CD4-positive, alpha-beta T cell treated with Interleukin-17A for 4 hours (primary cell): ENCODE data around the gene NKX1-1.
"Not testable (repeated sequence)": the region's sequence is repeated elsewhere in the genome, so short reads cannot be mapped to it uniquely, and the experiment has no call there.

Source experiments
- DNase-seq: peaks from one replicate; pipeline ENCODE4 v3.0.0-alpha.2; 2020; ENCODE audit warnings: mixed read lengths

NKX1-1 gene

GRCh38 chr4:1406394-1406980, at the start of gene NKX1-1:
Gene NKX1-1 (minus strand): TSS chr4:1406442. CDS start chr4:1406442, 0 bp downstream.
- no peak for DNase-seq

GRCh38 chr4:1453731-1454130, 47.5 kb upstream of the NKX1-1 start:
- no peak for DNase-seq

GRCh38 chr4:1452431-1453051, 46.3 kb upstream of the NKX1-1 start:
- no peak for DNase-seq

- no peak for DNase-seq
Measured at GRCh38 chr4:1451752-1452122, 45.5 kb upstream of the NKX1-1 start.

DNA sequence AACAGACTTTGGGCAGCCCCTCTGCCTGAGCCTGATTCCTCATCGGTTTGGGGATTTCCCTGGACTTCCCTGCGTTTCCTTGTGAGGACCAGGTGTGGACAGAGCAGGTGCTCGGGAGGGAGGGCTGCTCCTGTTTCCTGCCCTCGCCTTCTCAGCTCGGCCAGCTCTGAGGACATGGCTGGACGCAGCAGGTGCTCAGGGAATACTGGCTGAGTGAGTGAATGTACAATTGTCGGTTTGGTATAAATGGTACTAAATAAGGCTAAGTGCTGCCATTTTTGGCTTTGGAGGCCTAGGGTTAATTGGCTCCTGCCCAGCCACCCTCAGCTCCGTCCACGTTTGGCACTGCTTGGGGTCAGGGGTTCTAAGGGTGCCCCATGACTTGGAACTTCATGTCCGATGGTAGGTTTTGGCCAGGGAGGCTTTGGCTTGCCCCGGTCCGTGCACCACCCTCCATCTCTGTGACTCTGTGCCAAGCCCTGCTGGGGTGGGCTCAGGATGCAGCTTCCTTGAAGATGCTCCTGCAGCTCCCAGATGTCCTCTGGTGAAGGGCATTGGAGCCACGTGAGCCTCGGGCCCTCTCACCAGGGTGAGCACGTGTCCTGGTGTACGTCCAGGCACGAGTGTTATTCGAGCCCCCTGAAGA, 45.0 kb upstream of the NKX1-1 start:
- no peak for DNase-seq

- DNase-seq, result no peak
Measured at GRCh38 chr4:1449833-1450741, 43.8 kb upstream of the NKX1-1 start.

DNA sequence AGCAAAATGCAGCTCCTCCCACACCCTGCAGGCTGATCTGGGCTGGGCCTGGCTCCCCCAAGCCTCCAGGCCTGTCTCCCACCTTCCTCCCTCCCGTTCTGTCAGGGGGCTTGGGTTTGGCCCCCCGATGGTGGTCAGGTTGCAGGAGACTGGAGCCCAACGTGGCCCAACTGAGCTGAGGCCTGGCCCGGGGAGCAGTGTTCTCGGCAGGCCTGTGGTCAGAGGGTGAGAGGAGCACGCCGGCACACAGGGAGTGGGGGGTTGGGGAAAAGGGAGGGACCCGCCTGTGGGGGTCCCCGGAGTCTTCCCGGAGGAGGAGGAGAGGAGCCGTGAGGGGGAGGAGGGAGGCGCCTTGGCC, 43.2 kb upstream of the NKX1-1 start:
- DNase-seq, result no peak

DNA sequence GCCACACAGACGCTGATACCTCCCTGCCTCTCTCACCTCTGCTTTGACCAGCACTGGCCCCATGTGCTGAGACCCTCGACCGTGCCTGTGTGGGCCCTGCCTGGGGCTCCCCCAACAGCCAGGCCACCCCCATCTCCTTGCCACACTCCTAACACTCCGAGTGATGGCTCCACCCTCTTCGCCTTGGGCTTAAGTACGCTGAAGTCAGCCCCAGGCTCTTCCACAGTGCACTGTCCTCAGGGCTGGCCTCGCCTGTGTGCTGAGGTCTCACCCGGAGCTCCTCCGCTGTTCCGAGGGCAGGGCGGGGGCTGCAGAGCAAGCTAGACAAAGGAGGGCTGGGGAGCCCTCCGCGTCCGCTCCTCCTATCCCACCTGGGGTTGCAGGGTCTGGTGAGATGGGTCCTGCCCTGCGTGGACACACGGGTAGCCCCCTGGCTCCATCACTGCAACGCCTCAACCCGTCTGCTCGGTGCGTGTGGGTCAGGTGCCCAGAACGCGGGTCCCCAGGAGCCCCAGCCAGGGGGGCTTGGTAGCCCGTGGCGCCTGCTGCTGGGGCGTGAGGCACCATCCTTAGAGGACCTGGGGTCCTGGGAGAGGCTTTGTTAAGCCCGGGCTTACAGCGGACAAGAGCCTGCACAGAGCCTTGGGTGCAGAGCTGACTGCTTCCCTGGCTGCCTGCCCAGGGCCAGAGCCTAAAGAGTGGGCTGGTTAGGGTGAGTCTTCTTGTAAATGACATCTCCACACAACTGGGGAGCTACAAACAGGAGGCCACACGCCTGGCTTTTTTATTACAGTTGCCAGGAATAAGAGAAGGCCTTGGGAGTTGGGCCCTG, 42.6 kb upstream of the NKX1-1 start:
- DNase-seq, result no peak

GRCh38 chr4:1447676-1448588, 41.7 kb upstream of the NKX1-1 start:
- DNase-seq, result no peak

GRCh38 chr4:1446502-1447386, 40.5 kb upstream of the NKX1-1 start:
- no peak for DNase-seq

- no peak for DNase-seq
Measured at GRCh38 chr4:1445716-1446445, 39.6 kb upstream of the NKX1-1 start.

DNA sequence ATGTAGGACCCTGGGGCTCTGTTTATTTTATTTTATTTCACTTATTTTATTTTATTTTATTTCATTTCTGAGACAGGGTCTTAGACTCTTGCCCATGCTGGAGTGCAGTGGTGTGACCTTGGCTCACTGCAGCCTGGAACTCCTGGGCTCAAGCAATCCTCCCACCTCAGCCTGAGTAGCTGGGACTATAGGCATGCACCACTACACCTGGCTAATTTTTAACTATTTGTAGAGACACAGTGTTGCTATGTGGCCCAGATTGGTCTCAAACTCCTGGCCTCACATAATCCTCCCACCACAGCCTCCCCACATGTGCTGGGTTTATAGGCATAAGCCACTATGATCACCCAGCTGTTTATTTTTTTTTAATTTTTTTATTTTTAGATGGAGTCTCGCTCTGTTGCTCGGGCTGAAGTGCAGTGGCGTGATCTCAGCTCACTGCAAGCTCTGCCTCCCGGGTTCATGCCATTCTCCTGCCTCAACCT, 37.5 kb upstream of the NKX1-1 start:
- DNase-seq, result not testable (repeated sequence)

- no peak for DNase-seq
Measured at GRCh38 chr4:1427010-1427409, 20.8 kb upstream of the NKX1-1 start.

GRCh38 chr4:1421657-1422056, 15.4 kb upstream of the NKX1-1 start:
- DNase-seq, result no peak

DNA sequence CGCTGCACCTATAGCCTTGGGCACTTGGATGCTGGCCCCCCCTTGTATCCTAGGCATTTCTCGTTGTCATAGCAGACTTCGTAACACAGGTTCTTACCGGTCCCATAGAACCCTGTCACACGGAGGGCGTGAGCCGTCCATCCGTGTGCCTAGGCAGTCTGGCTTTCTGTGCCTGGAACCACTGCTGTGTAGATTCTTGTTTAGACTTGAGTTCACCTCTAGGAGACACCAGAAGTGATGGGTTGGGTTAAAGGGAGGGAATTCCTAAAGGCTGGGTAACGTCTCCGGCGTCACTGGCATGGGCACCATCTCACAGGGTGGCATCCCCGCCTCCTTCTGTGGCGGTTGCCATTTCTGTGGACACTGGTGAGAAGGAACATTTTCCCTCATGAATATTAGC, 13.5 kb upstream of the NKX1-1 start:
- DNase-seq, result no peak

GRCh38 chr4:1418494-1419285, 12.4 kb upstream of the NKX1-1 start:
- DNase-seq, result no peak

GRCh38 chr4:1417522-1418390, 11.5 kb upstream of the NKX1-1 start:
- no peak for DNase-seq

GRCh38 chr4:1416948-1417260, 10.7 kb upstream of the NKX1-1 start:
- DNase-seq, result no peak
